A549 (cell line): ENCODE results near the gene TVP23C. TPM values are rescaled to one million over a fixed set of nuclear protein-coding genes. Genes with fewer than 3 reads are reported as not detected.

Source experiments
- ATAC-seq, 2 experiments: fragments of 200-7000 bp in 1 of 2; fragments of >200 bp in 1 of 2; cut with Nextera tagmentation in 1 of 2; cut with Tn5 transposase in 1 of 2; 3 replicates each; pipeline versions ENCODE4 v1.8.0 to v1.9.1; 2018 to 2020; ENCODE audit warnings: mild to moderate bottlenecking in 1 of 2, moderate library complexity in 1 of 2
- CTCF ChIA-PET: fragments of 300-600 bp; sonication (Branson Sonifier 250); formaldehyde crosslinking; extraction: SDS; loops from one replicate; lab custom pipeline; 2021; ENCODE audit warnings: antibody characterized with exemption, inconsistent platforms; lab: Yijun Ruan, JAX
- POLR2A ChIA-PET: fragments of 350-600 bp; formaldehyde crosslinking; extraction: SDS; loops from one replicate; lab custom pipeline; 2021; ENCODE audit warnings: antibody characterized with exemption, inconsistent platforms; lab: Yijun Ruan, JAX
- DNase-seq, 2 experiments: peaks; one replicate each; pipeline versions ENCODE4 v3.0.0 to v3.0.0-alpha.2; 2011 to 2016; ENCODE audit warnings: low read depth in 1 of 2, low spot score in 1 of 2
- FAIRE-seq: peaks from 2 replicates; lab custom pipeline; 2011; peaks lifted over from hg19 to GRCh38; lab: Jason Lieb, UNC
- H3K27ac ChIP-seq, 2 experiments: fragments of >200 bp; sonication (Bioruptor Twin); formaldehyde crosslinking; 3 replicates each; pipeline ENCODE4 v1.5.1; 2016 to 2017
- H3K4me1 ChIP-seq: fragments of >200 bp; sonication (Bioruptor Twin); formaldehyde crosslinking; 3 replicates; pipeline ENCODE4 v1.6.1; 2016
- H3K4me2 ChIP-seq: fragments of >200 bp; sonication (Bioruptor Twin); formaldehyde crosslinking; 3 replicates; pipeline ENCODE4 v1.6.1; 2016
- H3K4me3 ChIP-seq: fragments of >200 bp; sonication (Bioruptor Twin); formaldehyde crosslinking; 3 replicates; pipeline ENCODE4 v1.5.1; 2016
- H3K9me3 ChIP-seq: fragments of >200 bp; sonication (Bioruptor Twin); formaldehyde crosslinking; 3 replicates; pipeline ENCODE4 v1.6.1; 2016
- CBX8 ChIP-seq: fragments of 200-600 bp; sonication (generic); IDR thresholded peaks from 2 replicates; pipeline ENCODE4 v1.6.1; 2016
- CHD4 ChIP-seq: fragments of 200-600 bp; sonication (generic); IDR thresholded peaks from 2 replicates; pipeline ENCODE4 v1.6.1; 2016; ENCODE audit warnings: antibody characterized with exemption, mild to moderate bottlenecking, borderline replicate concordance
- EHF ChIP-seq: fragments of 250-450 bp; sonication (Bioruptor Pico); IDR thresholded peaks from 2 replicates; pipeline ENCODE4 v1.5.0; 2020; ENCODE audit warnings: mild to moderate bottlenecking
- EHMT2 ChIP-seq: fragments of 200-600 bp; sonication (generic); IDR thresholded peaks from 2 replicates; pipeline ENCODE4 v1.6.1; 2016; ENCODE audit warnings: antibody characterized with exemption, low read depth, mild to moderate bottlenecking, moderate library complexity
- ELK1 ChIP-seq: fragments of 150-350 bp; IDR thresholded peaks from 2 replicates; pipeline ENCODE4 v1.6.1; 2014; ENCODE audit warnings: low read depth, mild to moderate bottlenecking, low read length
- EP300 ChIP-seq, 2 experiments: fragments of >200 bp; sonication (Bioruptor Twin); formaldehyde crosslinking; IDR thresholded peaks; 2 replicates in 1 of 2; 3 replicates in 1 of 2; pipeline ENCODE4 v1.6.1; 2016 to 2017
- FOSB ChIP-seq: fragments of 250-450 bp; sonication (Bioruptor Pico); IDR thresholded peaks from 2 replicates; pipeline ENCODE4 v1.5.0; 2020; ENCODE audit warnings: mild to moderate bottlenecking, moderate library complexity
- FOSL2 ChIP-seq, 2 experiments: fragments of 450-650 bp in 1 of 2; fragments of >200 bp in 1 of 2; sonication (Bioruptor Twin) in 1 of 2; formaldehyde crosslinking; IDR thresholded peaks; 2 replicates each; pipeline versions ENCODE4 v1.5.0 to v1.6.1; 2016 to 2020; ENCODE audit warnings: mild to moderate bottlenecking in 1 of 2, moderate library complexity in 1 of 2
- JUN ChIP-seq, 2 experiments: fragments of >200 bp; sonication (Bioruptor Twin); formaldehyde crosslinking; IDR thresholded peaks; 2 replicates in 1 of 2; 3 replicates in 1 of 2; pipeline ENCODE4 v1.6.1; 2016 to 2017
- JUNB ChIP-seq: fragments of >200 bp; sonication (Bioruptor Twin); formaldehyde crosslinking; IDR thresholded peaks from 2 replicates; pipeline ENCODE4 v1.6.1; 2016
- MAFK ChIP-seq: fragments of 450-650 bp; IDR thresholded peaks from 2 replicates; pipeline ENCODE4 v1.6.1; 2014; ENCODE audit not compliant: partially characterized antibody
- MAZ ChIP-seq: fragments of 150-350 bp; IDR thresholded peaks from 2 replicates; pipeline ENCODE4 v1.6.1; 2014; ENCODE audit warnings: antibody characterized with exemption, low read depth, low read length, borderline replicate concordance
- NFE2L2 ChIP-seq: fragments of 150-350 bp; conservative IDR thresholded peaks from 2 replicates; pipeline ENCODE4 v1.6.1; 2014; ENCODE audit warnings: low read length
- NPAS2 ChIP-seq: fragments of 250-450 bp; sonication (Bioruptor Pico); IDR thresholded peaks from 2 replicates; pipeline ENCODE4 v1.8.0; 2022; ENCODE audit warnings: mild to moderate bottlenecking, moderate library complexity, borderline replicate concordance
- POLR2AphosphoS2 ChIP-seq: conservative IDR thresholded peaks from 2 replicates; pipeline ENCODE4 v1.6.1; 2012; ENCODE audit warnings: low read length, improper control_type of control experiment, inconsistent platforms
- RARB ChIP-seq: fragments of 250-450 bp; sonication (Bioruptor Pico); IDR thresholded peaks from 2 replicates; pipeline ENCODE4 v1.8.0; 2021; ENCODE audit warnings: mild to moderate bottlenecking, moderate library complexity
- RNF2 ChIP-seq: fragments of 200-600 bp; sonication (generic); IDR thresholded peaks from 2 replicates; pipeline ENCODE4 v1.6.1; 2016; ENCODE audit warnings: low read depth, mild to moderate bottlenecking, antibody characterized with exemption, moderate library complexity, borderline replicate concordance
- TP53 ChIP-seq: fragments of 250-450 bp; sonication (Bioruptor Pico); IDR thresholded peaks from 2 replicates; pipeline ENCODE4 v1.5.0; 2021; ENCODE audit warnings: mild to moderate bottlenecking, moderate library complexity
- ZFP36 ChIP-seq: fragments of 450-650 bp; IDR thresholded peaks from 2 replicates; pipeline ENCODE4 v1.6.1; 2014; ENCODE audit warnings: borderline replicate concordance; ENCODE audit not compliant: partially characterized antibody
- ZNF302 ChIP-seq: fragments of 250-450 bp; sonication (Bioruptor Pico); IDR thresholded peaks from 2 replicates; pipeline ENCODE4 v1.9.0; 2021; ENCODE audit warnings: inconsistent platforms, mild to moderate bottlenecking, moderate library complexity
- WGBS: methylation state at CpG from one replicate; pipeline ENCODE4 v1.1.6; 2017; ENCODE audit errors: missing lambda C conversion rate; 5-methylcytosine and 5-hydroxymethylcytosine counted together
- polyA plus RNA-seq, 4 experiments: library from polyadenylated mRNA; depleted of rRNA in 3 of 4; stranded (reverse); fragments of >200 nt; fragmentation: RNase III in 1 of 4; extraction: RNeasy Plus Mini Kit Qiagen cat#74134 plus additional on column Dnase treatment in 1 of 4; gene quantifications; 2 replicates in 3 of 4; 3 replicates in 1 of 4; pipeline ENCODE4 v1.2.3, GENCODE V29; 2011 to 2017
- TF ChIP-seq, protein P1 (sequence below): fragments of >200 bp; sonication (Bioruptor Twin); formaldehyde crosslinking; IDR thresholded peaks from 3 replicates; pipeline ENCODE4 v1.5.1; 2016
- TF ChIP-seq, protein P2 (sequence below): fragments of >200 bp; sonication (Bioruptor Twin); formaldehyde crosslinking; IDR thresholded peaks from 3 replicates; pipeline ENCODE4 v1.6.1; 2016
- TF ChIP-seq, protein P3 (sequence below): fragments of 250-450 bp; sonication (Bioruptor Pico); IDR thresholded peaks from 2 replicates; pipeline ENCODE4 v1.5.0; 2021; ENCODE audit warnings: mild to moderate bottlenecking, moderate library complexity, borderline replicate concordance
- TF ChIP-seq, protein P4 (sequence below): IDR thresholded peaks from 2 replicates; pipeline ENCODE4 v1.6.1; 2012
- TF ChIP-seq, protein P5 (sequence below): fragments of 200-600 bp; sonication (generic); IDR thresholded peaks from 2 replicates; pipeline ENCODE4 v1.6.1; 2016; ENCODE audit warnings: antibody characterized with exemption, mild to moderate bottlenecking, moderate library complexity

The TVP23C gene
- polyA plus RNA-seq, 2 of the 4 experiments (the other 2 are of a cell fraction) = 19.9 to 22.7 TPM

- H3K4me2 ChIP-seq = no peak overlapping the region
- POLR2A ChIA-PET = no interaction called here
- DNase-seq (no peak), ATAC-seq (no peak), FAIRE-seq (no peak)
- H3K27ac ChIP-seq = no peak overlapping the region
- no peak for TF ChIP-seq JUN (IDR thresholded peaks at IDR 0.05)
- no peak for TF ChIP-seq ZFP36
- no peak for TF ChIP-seq ELK1
- TF ChIP-seq TP53 (CRISPR knock-in tag) = no peak
- TF ChIP-seq CHD4 = no peak
- TF ChIP-seq EHMT2 = no peak
- no peak for TF ChIP-seq MAZ
- TF ChIP-seq FOSL2 (IDR thresholded peaks at IDR 0.05) = no peak
- TF ChIP-seq FOSL2 (CRISPR knock-in tag; IDR thresholded peaks at IDR 0.05) = no peak
- TF ChIP-seq, protein P1, sequence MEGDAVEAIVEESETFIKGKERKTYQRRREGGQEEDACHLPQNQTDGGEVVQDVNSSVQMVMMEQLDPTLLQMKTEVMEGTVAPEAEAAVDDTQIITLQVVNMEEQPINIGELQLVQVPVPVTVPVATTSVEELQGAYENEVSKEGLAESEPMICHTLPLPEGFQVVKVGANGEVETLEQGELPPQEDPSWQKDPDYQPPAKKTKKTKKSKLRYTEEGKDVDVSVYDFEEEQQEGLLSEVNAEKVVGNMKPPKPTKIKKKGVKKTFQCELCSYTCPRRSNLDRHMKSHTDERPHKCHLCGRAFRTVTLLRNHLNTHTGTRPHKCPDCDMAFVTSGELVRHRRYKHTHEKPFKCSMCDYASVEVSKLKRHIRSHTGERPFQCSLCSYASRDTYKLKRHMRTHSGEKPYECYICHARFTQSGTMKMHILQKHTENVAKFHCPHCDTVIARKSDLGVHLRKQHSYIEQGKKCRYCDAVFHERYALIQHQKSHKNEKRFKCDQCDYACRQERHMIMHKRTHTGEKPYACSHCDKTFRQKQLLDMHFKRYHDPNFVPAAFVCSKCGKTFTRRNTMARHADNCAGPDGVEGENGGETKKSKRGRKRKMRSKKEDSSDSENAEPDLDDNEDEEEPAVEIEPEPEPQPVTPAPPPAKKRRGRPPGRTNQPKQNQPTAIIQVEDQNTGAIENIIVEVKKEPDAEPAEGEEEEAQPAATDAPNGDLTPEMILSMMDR = no peak
- H3K4me3 ChIP-seq = no peak overlapping the region
- H3K4me1 ChIP-seq = no peaks in the 10 kb centered on the region
- no peaks in the 10 kb centered on the region for H3K9me3 ChIP-seq
- 84% methylated on average over 16 of the region's 16 CpGs for WGBS
- CTCF ChIA-PET = interaction anchor here (0.8 to 1.5 kb wide), 5 partner anchors 17 to 198 kb away, joined by 3 to 4 read pairs (median 3); no protein-coding TSS in a partner anchor
These were observed 106.1 kb downstream of the TVP23C start for GRCh38 chr17:15456972-15457722.

GRCh38 chr17:15456496-15456895 lies 106.8 kb downstream of the TVP23C start:
- TF ChIP-seq MAFK (no peak), JUNB (no peak), MAZ (no peak), JUN (IDR thresholded peaks at IDR 0.05) (no peak), EP300 (IDR thresholded peaks at IDR 0.05) (no peak), ZNF302 (CRISPR knock-in tag) (no peak), RNF2 (no peak), NPAS2 (CRISPR knock-in tag) (no peak), POLR2AphosphoS2 (no peak), FOSB (no peak), RARB (CRISPR knock-in tag) (no peak), NFE2L2 (no peak), EHF (CRISPR knock-in tag) (no peak), CBX8 (no peak)
- TF ChIP-seq, protein P2, sequence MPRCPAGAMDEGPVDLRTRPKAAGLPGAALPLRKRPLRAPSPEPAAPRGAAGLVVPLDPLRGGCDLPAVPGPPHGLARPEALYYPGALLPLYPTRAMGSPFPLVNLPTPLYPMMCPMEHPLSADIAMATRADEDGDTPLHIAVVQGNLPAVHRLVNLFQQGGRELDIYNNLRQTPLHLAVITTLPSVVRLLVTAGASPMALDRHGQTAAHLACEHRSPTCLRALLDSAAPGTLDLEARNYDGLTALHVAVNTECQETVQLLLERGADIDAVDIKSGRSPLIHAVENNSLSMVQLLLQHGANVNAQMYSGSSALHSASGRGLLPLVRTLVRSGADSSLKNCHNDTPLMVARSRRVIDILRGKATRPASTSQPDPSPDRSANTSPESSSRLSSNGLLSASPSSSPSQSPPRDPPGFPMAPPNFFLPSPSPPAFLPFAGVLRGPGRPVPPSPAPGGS = no peak
- TF ChIP-seq, protein P3, sequence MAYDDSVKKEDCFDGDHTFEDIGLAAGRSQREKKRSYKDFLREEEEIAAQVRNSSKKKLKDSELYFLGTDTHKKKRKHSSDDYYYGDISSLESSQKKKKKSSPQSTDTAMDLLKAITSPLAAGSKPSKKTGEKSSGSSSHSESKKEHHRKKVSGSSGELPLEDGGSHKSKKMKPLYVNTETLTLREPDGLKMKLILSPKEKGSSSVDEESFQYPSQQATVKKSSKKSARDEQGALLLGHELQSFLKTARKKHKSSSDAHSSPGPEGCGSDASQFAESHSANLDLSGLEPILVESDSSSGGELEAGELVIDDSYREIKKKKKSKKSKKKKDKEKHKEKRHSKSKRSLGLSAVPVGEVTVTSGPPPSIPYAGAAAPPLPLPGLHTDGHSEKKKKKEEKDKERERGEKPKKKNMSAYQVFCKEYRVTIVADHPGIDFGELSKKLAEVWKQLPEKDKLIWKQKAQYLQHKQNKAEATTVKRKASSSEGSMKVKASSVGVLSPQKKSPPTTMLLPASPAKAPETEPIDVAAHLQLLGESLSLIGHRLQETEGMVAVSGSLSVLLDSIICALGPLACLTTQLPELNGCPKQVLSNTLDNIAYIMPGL (CRISPR knock-in tag) = no peak
- TF ChIP-seq, protein P4, sequence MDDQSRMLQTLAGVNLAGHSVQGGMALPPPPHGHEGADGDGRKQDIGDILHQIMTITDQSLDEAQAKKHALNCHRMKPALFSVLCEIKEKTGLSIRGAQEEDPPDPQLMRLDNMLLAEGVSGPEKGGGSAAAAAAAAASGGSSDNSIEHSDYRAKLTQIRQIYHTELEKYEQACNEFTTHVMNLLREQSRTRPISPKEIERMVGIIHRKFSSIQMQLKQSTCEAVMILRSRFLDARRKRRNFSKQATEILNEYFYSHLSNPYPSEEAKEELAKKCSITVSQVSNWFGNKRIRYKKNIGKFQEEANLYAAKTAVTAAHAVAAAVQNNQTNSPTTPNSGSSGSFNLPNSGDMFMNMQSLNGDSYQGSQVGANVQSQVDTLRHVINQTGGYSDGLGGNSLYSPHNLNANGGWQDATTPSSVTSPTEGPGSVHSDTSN = no peak
- TF ChIP-seq, protein P5, sequence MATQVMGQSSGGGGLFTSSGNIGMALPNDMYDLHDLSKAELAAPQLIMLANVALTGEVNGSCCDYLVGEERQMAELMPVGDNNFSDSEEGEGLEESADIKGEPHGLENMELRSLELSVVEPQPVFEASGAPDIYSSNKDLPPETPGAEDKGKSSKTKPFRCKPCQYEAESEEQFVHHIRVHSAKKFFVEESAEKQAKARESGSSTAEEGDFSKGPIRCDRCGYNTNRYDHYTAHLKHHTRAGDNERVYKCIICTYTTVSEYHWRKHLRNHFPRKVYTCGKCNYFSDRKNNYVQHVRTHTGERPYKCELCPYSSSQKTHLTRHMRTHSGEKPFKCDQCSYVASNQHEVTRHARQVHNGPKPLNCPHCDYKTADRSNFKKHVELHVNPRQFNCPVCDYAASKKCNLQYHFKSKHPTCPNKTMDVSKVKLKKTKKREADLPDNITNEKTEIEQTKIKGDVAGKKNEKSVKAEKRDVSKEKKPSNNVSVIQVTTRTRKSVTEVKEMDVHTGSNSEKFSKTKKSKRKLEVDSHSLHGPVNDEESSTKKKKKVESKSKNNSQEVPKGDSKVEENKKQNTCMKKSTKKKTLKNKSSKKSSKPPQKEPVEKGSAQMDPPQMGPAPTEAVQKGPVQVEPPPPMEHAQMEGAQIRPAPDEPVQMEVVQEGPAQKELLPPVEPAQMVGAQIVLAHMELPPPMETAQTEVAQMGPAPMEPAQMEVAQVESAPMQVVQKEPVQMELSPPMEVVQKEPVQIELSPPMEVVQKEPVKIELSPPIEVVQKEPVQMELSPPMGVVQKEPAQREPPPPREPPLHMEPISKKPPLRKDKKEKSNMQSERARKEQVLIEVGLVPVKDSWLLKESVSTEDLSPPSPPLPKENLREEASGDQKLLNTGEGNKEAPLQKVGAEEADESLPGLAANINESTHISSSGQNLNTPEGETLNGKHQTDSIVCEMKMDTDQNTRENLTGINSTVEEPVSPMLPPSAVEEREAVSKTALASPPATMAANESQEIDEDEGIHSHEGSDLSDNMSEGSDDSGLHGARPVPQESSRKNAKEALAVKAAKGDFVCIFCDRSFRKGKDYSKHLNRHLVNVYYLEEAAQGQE = no peak
- no peak for FAIRE-seq
- Histone ChIP-seq H3K9me3 (no peaks in the 10 kb centered on the region), H3K4me3 (no peak overlapping the region), H3K4me1 (no peaks in the 10 kb centered on the region), H3K27ac (no peak overlapping the region), H3K4me2 (no peak overlapping the region)
- no peak for ATAC-seq
- DNase-seq = no peak
- WGBS = 76% methylated on average over 6 of the region's 6 CpGs
- ChIA-PET POLR2A (no interaction called here), CTCF (interaction anchor here (0.8 to 1.5 kb wide), 6 partner anchors 18 to 198 kb away, joined by 3 to 6 read pairs (median 4); no protein-coding TSS in a partner anchor)
